ENCODE measurements around the gene PPM1M. TPM values are rescaled to one million over a fixed set of nuclear protein-coding genes. Genes with fewer than 3 reads are reported as not detected.

Gene PPM1M
- total and polyA plus RNA-seq, 10 of the 15 experiments (the other 5 are each of a cell fraction or from before 2014, with no cell fraction given) = 7.3 to 24.8 (median 15.8) TPM

DNA sequence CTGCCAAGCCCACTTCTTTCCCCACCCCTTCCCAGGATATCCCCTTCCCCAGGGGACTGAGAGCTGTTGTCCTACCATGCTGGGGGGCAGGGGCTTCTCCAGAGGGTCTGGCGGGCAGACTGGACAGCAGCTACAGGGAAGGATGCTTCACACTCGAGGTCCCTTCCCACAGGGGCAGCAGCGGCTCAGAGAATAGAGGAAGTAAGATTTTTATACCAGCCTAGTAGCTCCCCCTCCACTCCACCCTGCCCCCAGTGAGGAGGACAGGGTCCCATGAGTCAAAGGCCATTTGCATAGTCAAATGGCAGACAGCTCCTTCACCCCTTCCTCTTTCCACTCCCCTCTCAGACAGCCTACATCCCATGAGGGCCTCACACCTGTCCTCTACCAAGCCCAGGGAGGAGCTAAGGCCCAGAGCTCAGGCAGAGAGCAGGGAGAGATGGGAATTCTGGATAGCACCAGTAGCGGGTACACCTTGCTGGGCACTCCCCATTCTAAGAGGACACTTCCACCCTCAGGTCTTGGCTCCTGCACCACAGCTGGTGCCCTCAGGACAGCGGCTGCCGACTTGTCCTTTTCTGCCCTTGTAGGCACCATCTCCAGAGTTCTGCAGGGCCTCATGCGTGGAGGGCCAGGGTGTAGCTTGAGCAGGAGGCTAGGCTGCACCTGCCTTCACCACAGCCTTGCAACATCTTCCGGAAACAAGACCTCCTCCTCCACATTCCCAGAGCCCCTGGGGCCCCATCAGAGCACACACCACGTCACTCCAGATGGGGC is 19.9 kb upstream of the PPM1M start, which contains the start of gene TLR9:
TSS of gene TLR9 (minus strand) at position 194 of the 777 bp plus-strand sequence. CDS start at position 78, 116 bp downstream.
- no peaks in the 10 kb centered on the region for H3K27me3 ChIP-seq (replicated peaks in 1 of 2; ENCODE audit: control insufficient read depth in 2 of 2, insufficient read depth in 2 of 2, low read length in 1 of 2)
- DNase-seq (ENCODE audit: low read depth, low spot score) (peak; percentile 71), ATAC-seq (peak; percentile 91), FAIRE-seq (peak; percentile 97)
- no TSS peak for BruUV-seq (replicated peaks)
- peak within 1 kb of the TSS; percentile 76 for H3K27ac ChIP-seq (ENCODE audit: control insufficient read depth, insufficient read depth)
- ChIA-PET SMC1A (ENCODE audit: uncharacterized antibody, unreplicated experiment) (interaction anchor here (0.6 to 10.5 kb wide), 20 partner anchors 10 to 220 kb away, joined by 3 to 112 read pairs (median 5); partner anchors contain the start of genes GLYCTK, TWF2 and WDR82), RAD21 (ENCODE audit: unreplicated experiment) (interaction anchor here (0.8 to 4.1 kb wide), 19 partner anchors 9 to 221 kb away, joined by 3 to 32 read pairs (median 6); partner anchors contain the start of genes DUSP7, GLYCTK, POC1A and TWF2), CTCF (interaction anchor here (0.6 to 8.5 kb wide), 22 partner anchors 9 to 223 kb away, joined by 3 to 129 read pairs (median 6); partner anchors contain the start of genes TWF2 and WDR82), POLR2A (interaction anchor here (0.6 to 4.3 kb wide), 18 partner anchors 9 to 284 kb away, joined by 3 to 43 read pairs (median 5); partner anchors contain the start of genes GLYCTK, PARP3, PPM1M and RRP9)
- peaks cover 3% of the 10 kb centered on the region for H3K79me2 ChIP-seq (ENCODE audit: control insufficient read depth, insufficient read depth, low read length)
- 1% methylated on average over 9 of the region's 9 CpGs for WGBS (ENCODE audit: insufficient coverage, insufficient replicate concordance, low lambda C conversion rate, missing lambda C conversion rate)
- no peaks in the 10 kb centered on the region for H3K9me3 ChIP-seq (replicated peaks; ENCODE audit: control insufficient read depth, insufficient read depth, low read length)
- peak within 1 kb of the TSS; percentile 91 for H3K4me2 ChIP-seq (ENCODE audit: control insufficient read depth, insufficient read depth)
- peaks cover 8 to 18% of the 10 kb centered on the region in 2 experiments; a peak in 3 of 4 replicates for H3K36me3 ChIP-seq (ENCODE audit: control insufficient read depth in 2 of 2, insufficient read depth in 2 of 2, low read length in 1 of 2)
- intact Hi-C loops (cut with micrococcal nuclease; ENCODE audit: unreplicated experiment) = no loop called here
- in situ Hi-C loops (cut with MboI) = no loop called here
- H4K20me1 ChIP-seq (ENCODE audit: control insufficient read depth, insufficient read depth) = no peaks in the 10 kb centered on the region
- peak within 1 kb of the TSS; percentile 51 for H3K9ac ChIP-seq (ENCODE audit: control insufficient read depth, insufficient read depth, low read length)
- peak within 1 kb of the TSS; percentile 63 for H2AFZ ChIP-seq (ENCODE audit: control insufficient read depth, low read depth, low read length)
- H3K4me3 ChIP-seq = peak within 1 kb of the TSS; percentile 60
- peaks cover 22% of the 10 kb centered on the region for H3K4me1 ChIP-seq (ENCODE audit: control insufficient read depth, insufficient read depth, low read length)
- TF ChIP-seq POLR2AphosphoS2 (IDR thresholded peaks at IDR 0.05; ENCODE audit: low read depth, low read length) (peak; percentile 52; the same call in 1 of the 2 replicates), CREB1 (IDR thresholded peaks at IDR 0.05; ENCODE audit: low read depth) (no peak), SIX5 (IDR thresholded peaks at IDR 0.05; ENCODE audit: low read depth, low read length, severe bottlenecking) (no peak), POU2F2 (IDR thresholded peaks at IDR 0.05; ENCODE audit: borderline replicate concordance, low read depth, low read length) (peak; percentile 99), MTA3 (IDR thresholded peaks at IDR 0.05; ENCODE audit: borderline replicate concordance, low read length) (0 out of 2 replicates have a peak, but pooled peaks have one; percentile 59), SP1 (IDR thresholded peaks at IDR 0.05; ENCODE audit: low read depth, low read length) (no peak), HDGF (IDR thresholded peaks at IDR 0.05) (peak; percentile 88), CEBPB (IDR thresholded peaks at IDR 0.05; ENCODE audit: borderline replicate concordance in 1 of 2, low read depth in 2 of 2, low read length in 2 of 2) (no peak; a peak in 1 of 4 replicates), MYC (IDR thresholded peaks at IDR 0.05; ENCODE audit: insufficient read depth, insufficient read length, insufficient replicate concordance, low read length, severe bottlenecking) (no peak)
- TF ChIP-seq, protein P1, sequence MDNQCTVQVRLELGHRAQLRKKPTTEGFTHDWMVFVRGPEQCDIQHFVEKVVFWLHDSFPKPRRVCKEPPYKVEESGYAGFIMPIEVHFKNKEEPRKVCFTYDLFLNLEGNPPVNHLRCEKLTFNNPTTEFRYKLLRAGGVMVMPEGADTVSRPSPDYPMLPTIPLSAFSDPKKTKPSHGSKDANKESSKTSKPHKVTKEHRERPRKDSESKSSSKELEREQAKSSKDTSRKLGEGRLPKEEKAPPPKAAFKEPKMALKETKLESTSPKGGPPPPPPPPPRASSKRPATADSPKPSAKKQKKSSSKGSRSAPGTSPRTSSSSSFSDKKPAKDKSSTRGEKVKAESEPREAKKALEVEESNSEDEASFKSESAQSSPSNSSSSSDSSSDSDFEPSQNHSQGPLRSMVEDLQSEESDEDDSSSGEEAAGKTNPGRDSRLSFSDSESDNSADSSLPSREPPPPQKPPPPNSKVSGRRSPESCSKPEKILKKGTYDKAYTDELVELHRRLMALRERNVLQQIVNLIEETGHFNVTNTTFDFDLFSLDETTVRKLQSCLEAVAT (IDR thresholded peaks at IDR 0.05) = peak; percentile 27; the same call in 1 of the 2 replicates
- TF ChIP-seq, protein P2, sequence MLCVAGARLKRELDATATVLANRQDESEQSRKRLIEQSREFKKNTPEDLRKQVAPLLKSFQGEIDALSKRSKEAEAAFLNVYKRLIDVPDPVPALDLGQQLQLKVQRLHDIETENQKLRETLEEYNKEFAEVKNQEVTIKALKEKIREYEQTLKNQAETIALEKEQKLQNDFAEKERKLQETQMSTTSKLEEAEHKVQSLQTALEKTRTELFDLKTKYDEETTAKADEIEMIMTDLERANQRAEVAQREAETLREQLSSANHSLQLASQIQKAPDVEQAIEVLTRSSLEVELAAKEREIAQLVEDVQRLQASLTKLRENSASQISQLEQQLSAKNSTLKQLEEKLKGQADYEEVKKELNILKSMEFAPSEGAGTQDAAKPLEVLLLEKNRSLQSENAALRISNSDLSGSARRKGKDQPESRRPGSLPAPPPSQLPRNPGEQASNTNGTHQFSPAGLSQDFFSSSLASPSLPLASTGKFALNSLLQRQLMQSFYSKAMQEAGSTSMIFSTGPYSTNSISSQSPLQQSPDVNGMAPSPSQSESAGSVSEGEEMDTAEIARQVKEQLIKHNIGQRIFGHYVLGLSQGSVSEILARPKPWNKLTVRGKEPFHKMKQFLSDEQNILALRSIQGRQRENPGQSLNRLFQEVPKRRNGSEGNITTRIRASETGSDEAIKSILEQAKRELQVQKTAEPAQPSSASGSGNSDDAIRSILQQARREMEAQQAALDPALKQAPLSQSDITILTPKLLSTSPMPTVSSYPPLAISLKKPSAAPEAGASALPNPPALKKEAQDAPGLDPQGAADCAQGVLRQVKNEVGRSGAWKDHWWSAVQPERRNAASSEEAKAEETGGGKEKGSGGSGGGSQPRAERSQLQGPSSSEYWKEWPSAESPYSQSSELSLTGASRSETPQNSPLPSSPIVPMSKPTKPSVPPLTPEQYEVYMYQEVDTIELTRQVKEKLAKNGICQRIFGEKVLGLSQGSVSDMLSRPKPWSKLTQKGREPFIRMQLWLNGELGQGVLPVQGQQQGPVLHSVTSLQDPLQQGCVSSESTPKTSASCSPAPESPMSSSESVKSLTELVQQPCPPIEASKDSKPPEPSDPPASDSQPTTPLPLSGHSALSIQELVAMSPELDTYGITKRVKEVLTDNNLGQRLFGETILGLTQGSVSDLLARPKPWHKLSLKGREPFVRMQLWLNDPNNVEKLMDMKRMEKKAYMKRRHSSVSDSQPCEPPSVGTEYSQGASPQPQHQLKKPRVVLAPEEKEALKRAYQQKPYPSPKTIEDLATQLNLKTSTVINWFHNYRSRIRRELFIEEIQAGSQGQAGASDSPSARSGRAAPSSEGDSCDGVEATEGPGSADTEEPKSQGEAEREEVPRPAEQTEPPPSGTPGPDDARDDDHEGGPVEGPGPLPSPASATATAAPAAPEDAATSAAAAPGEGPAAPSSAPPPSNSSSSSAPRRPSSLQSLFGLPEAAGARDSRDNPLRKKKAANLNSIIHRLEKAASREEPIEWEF (IDR thresholded peaks at IDR 0.05; ENCODE audit: insufficient replicate concordance, low read depth, low read length) = no peak
- TF ChIP-seq, protein P3, sequence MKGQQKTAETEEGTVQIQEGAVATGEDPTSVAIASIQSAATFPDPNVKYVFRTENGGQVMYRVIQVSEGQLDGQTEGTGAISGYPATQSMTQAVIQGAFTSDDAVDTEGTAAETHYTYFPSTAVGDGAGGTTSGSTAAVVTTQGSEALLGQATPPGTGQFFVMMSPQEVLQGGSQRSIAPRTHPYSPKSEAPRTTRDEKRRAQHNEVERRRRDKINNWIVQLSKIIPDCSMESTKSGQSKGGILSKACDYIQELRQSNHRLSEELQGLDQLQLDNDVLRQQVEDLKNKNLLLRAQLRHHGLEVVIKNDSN (IDR thresholded peaks at IDR 0.05; ENCODE audit: borderline replicate concordance, extremely low read length, insufficient read depth, low read depth, low read length) = no peak
